HFF-Myc (cell line): ENCODE results near the gene MYL12B.
"Not testable (repeated sequence)": the region's sequence is repeated elsewhere in the genome, so short reads cannot be mapped to it uniquely, and the experiment has no call there.

Source experiments
- DNase-seq: peaks from one replicate; pipeline ENCODE4 v3.0.0-alpha.2; 2011; ENCODE audit warnings: low read depth; ENCODE audit errors: extremely low read depth
- H3K4me3 ChIP-seq: replicated peaks from 2 replicates; pipeline ENCODE4 v1.5.1; 2011; ENCODE audit warnings: low read depth, mild to moderate bottlenecking, control low read depth, low read length
- TF ChIP-seq, protein P1 (sequence below): IDR thresholded peaks from 2 replicates; pipeline ENCODE4 v1.5.1; 2012; ENCODE audit warnings: mild to moderate bottlenecking, low read depth, low read length, control low read depth; ENCODE audit errors: missing control alignments

The MYL12B gene

DNA sequence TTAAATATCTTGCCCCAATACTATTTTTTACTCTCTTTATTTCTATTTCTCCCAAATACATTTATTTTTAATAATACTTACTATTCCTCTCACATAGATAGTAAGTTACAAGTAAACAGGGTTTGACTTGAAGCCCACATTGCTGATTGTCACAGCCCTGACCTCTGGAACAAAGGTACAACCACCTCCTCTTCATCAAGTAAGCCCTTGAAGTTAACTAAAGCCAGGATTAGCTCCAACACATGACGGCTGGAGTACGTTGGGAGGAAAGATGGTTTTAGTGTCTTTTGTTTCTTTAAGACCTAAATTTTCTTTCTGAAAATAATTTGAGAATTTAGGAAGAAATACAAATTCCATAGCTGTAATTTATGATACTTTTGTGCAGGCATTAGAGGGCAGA is 43.1 kb upstream of the MYL12B start:
- TF ChIP-seq, protein P1, sequence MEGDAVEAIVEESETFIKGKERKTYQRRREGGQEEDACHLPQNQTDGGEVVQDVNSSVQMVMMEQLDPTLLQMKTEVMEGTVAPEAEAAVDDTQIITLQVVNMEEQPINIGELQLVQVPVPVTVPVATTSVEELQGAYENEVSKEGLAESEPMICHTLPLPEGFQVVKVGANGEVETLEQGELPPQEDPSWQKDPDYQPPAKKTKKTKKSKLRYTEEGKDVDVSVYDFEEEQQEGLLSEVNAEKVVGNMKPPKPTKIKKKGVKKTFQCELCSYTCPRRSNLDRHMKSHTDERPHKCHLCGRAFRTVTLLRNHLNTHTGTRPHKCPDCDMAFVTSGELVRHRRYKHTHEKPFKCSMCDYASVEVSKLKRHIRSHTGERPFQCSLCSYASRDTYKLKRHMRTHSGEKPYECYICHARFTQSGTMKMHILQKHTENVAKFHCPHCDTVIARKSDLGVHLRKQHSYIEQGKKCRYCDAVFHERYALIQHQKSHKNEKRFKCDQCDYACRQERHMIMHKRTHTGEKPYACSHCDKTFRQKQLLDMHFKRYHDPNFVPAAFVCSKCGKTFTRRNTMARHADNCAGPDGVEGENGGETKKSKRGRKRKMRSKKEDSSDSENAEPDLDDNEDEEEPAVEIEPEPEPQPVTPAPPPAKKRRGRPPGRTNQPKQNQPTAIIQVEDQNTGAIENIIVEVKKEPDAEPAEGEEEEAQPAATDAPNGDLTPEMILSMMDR, result no peak
- DNase-seq, result no peak
- H3K4me3 ChIP-seq, result no peak overlapping the region

DNA sequence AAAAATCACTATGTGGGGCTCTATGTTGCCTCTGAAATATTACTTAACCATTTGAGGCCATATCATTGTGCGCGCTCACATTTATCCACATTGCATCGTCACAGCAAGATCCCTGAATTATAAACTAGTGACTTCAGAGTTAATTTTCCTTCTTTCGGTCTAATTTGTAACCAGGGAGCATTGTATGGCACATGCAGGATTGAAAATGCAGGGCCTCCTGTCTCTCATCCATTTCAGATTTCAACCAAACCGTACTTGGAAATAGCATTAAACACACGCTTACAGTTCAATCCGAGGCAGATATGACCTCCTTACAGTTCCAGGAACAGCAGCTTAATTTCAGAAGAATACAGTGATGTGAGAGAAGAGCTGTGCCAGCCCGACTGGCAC is 42.7 kb upstream of the MYL12B start:
- TF ChIP-seq, protein P1, result no peak
- H3K4me3 ChIP-seq, result no peak overlapping the region
- no peak for DNase-seq

DNA sequence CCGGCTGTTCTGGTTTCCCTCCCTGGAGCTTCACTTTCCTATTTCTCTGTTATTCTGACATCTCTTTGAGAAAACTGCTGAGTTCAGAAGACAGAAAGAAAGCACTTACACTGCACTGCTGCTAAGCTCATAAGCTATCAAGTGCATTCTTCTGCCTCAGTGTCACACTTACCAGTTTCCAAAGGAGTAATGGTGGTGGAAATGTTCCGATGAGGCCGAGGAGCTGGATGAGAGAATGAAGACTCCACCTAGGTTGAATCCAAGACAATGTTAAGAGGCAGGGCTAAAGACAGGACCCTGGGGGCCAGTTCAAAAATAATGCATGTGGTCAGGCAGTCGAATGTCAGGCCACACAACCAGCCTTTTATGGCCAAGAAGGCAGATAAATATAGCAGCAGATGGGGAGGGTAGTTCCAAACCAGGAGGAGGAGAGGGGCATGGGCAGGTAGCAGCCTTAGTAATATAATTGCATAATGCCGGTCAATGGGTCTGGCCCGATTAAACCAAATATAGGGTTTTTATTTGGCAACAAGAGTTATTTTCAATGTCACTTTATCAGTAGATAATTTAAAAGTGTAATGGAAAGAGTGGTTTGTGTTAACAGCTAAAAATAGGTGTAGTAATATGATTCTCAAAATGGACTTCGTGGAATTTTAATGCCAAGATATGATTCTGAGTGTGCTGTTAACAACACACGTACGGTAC is 42.1 kb upstream of the MYL12B start, which contains the start of gene MYOM1:
Gene MYOM1, minus strand, starts transcription at position 338 of the 705 bp plus-strand sequence. CDS start 4,745 bp downstream, outside the sequence.
- TF ChIP-seq, protein P1, result no peak
- no peak within 1 kb of the TSS for H3K4me3 ChIP-seq
- DNase-seq, result no peak

DNA sequence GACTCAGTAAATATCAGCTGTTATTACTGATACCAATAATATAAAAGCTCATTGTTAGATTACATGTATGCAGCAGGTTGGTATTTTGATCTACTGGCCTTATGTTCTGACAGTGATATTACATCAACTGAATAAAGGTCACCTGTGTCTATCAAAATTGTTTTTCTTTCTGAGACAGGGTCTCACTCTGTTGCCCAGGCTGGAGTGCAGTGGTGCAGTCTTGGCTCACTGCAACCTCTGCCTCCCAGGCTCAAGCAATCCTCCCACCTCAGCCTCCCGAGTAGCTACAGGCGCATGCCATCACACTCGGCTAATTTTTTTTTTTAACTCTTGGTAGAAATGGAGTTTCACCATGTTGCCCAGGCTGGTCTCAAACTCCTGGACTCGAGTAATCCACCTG is 41.1 kb upstream of the MYL12B start:
- not testable (repeated sequence) for H3K4me3 ChIP-seq, DNase-seq

DNA sequence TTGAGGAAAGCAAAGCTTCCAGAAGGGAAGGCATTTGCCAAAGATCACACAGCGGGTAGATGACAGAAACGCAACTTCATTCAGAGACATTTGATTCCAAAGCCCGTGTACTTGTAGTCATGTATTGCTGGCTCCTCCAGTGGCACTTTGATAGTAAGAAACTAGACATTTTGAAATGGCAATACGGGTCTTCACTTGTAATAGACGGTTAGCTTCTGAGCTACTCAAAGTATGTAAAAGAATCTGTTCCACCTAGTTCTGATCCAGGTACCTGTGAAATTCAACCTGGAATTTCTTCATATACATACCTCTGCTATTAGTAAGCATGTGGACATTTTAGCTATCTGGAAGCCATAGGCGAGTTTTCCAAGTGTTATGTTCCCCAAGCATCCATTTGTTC is 40.4 kb upstream of the MYL12B start:
- H3K4me3 ChIP-seq, result no peak overlapping the region
- no peak for DNase-seq
- TF ChIP-seq, protein P1, result no peak

DNA sequence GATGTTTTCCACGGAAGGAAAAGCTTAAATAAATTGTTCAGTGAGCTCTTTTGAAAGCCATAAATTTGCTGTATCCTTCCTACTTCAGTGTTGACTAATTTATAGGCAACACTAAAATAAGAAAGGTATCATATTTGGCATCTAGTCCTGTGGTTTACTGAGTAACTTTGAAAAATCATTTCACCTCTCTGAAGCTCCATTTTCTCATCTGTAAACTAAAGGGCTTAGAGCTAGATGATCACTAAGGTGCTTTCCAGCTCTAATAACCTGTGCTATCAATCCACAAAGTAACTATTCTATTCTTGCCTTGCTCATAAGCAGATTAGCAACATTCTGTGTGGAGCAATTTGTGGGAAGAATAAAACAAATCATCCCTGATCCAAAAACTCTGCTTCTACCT is 38.6 kb upstream of the MYL12B start:
- DNase-seq, result no peak
- H3K4me3 ChIP-seq, result no peak overlapping the region
- TF ChIP-seq, protein P1, result no peak

DNA sequence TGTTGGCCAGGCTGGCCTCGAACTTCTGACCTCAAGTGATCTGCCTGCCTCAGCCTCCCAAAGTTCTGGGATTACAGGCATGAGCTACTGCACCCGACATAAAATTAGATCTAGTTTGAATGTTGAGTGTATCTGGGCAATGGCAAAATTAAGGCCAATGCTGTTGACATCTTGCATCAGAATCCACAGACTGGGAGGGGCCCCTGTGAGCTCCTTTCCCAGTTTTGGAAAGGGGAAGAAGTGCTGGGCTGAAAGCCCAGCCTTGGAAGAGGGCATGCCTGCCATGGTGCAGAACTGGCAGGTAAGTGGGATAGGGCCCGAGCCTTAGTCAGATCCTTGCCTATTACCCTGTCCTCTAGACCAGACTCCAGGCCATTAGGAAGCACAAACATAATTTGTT is 37.7 kb upstream of the MYL12B start:
- DNase-seq, result no peak
- TF ChIP-seq, protein P1, result no peak
- H3K4me3 ChIP-seq, result no peak overlapping the region
